H1 (cell line): ENCODE data around the gene EPHA5. TPM values are rescaled to one million over a fixed set of nuclear protein-coding genes. Genes with fewer than 3 reads are reported as not detected.

Source experiments
- CTCF ChIA-PET: fragments of 300-600 bp; sonication (Branson Sonifier 250); formaldehyde crosslinking; loops from one replicate; lab custom pipeline; 2021; ENCODE audit not compliant: partially characterized antibody; lab: Charles Lee
- POLR2A ChIA-PET: fragments of 300-600 bp; sonication (Branson Sonifier 250); formaldehyde crosslinking; loops from one replicate; lab custom pipeline; 2021; ENCODE audit warnings: inconsistent platforms; ENCODE audit not compliant: partially characterized antibody; lab: Charles Lee
- DNase-seq, 2 experiments: peaks; one replicate each; pipeline versions ENCODE4 v3.0.0 to v3.0.0-alpha.2; 2010 to 2022; ENCODE audit warnings: low spot score in 2 of 2, low read depth in 1 of 2, mixed read lengths in 1 of 2
- FAIRE-seq: peaks from 2 replicates; lab custom pipeline; 2011; peaks lifted over from hg19 to GRCh38; lab: Jason Lieb, UNC
- H2AFZ ChIP-seq: 2 replicates; pipeline ENCODE4 v1.8.1; 2012; ENCODE audit warnings: low read length, inconsistent platforms
- H2AK5ac ChIP-seq: 2 replicates; pipeline ENCODE4 v1.6.1; 2013; ENCODE audit warnings: low read depth, low read length
- H2BK120ac ChIP-seq: replicated peaks from 2 replicates; pipeline ENCODE3; 2013; ENCODE audit warnings: low read depth, low read length, inconsistent platforms
- H2BK12ac ChIP-seq: 2 replicates; pipeline ENCODE4 v1.6.1; 2013; ENCODE audit warnings: low read depth, low read length
- H2BK15ac ChIP-seq: 2 replicates; pipeline ENCODE4 v1.6.1; 2013; ENCODE audit warnings: low read length
- H2BK20ac ChIP-seq: 2 replicates; pipeline ENCODE4 v1.6.1; 2013; ENCODE audit warnings: low read length
- H2BK5ac ChIP-seq: 2 replicates; pipeline ENCODE4 v1.6.1; 2013; ENCODE audit warnings: low read depth, low read length
- H3K14ac ChIP-seq: 2 replicates; pipeline ENCODE4 v1.6.1; 2013; ENCODE audit warnings: inconsistent platforms; ENCODE audit not compliant: insufficient read length
- H3K18ac ChIP-seq: 2 replicates; pipeline ENCODE4 v1.6.1; 2013; ENCODE audit warnings: low read length; ENCODE audit errors: extremely low read depth
- H3K23ac ChIP-seq: 2 replicates; pipeline ENCODE4 v1.6.1; 2013; ENCODE audit warnings: inconsistent platforms; ENCODE audit not compliant: insufficient read length
- H3K23me2 ChIP-seq: 2 replicates; pipeline ENCODE4 v1.6.1; 2013; ENCODE audit warnings: low read depth, low read length
- H3K27ac ChIP-seq: 2 replicates; pipeline ENCODE4 v1.6.1; 2011; ENCODE audit warnings: low read depth, low read length, inconsistent platforms
- H3K27me3 ChIP-seq, 4 experiments: replicated peaks in 1 of 4; 1 replicate in 1 of 4; 2 replicates in 3 of 4; pipeline versions ENCODE4 v1.6.1 to v1.8.1; 2011 to 2013; ENCODE audit warnings: low read length in 3 of 4, mild to moderate bottlenecking in 3 of 4, inconsistent platforms in 2 of 4, mixed read lengths in 2 of 4, moderate library complexity in 1 of 4; ENCODE audit not compliant: control insufficient read depth in 3 of 4, insufficient read depth in 3 of 4; ENCODE audit errors: extremely low read depth in 1 of 4
- H3K36me3 ChIP-seq, 4 experiments: 2 replicates each; pipeline versions ENCODE4 v1.6.1 to v1.8.1; 2011 to 2013; ENCODE audit warnings: mild to moderate bottlenecking in 4 of 4, low read length in 3 of 4, moderate library complexity in 2 of 4, control low read depth in 1 of 4, inconsistent platforms in 1 of 4; ENCODE audit not compliant: insufficient read depth in 4 of 4, control insufficient read depth in 2 of 4
- H3K4ac ChIP-seq: replicated peaks from 2 replicates; pipeline ENCODE3; 2013; ENCODE audit warnings: low read length, low read depth, mixed read lengths, inconsistent platforms; ENCODE audit not compliant: insufficient read length
- H3K4me1 ChIP-seq, 4 experiments: replicated peaks in 1 of 4; 1 replicate in 1 of 4; 2 replicates in 3 of 4; pipeline versions ENCODE4 v1.6.1 to v1.8.1; 2011 to 2013; ENCODE audit warnings: low read length in 3 of 4, inconsistent platforms in 2 of 4, mixed read lengths in 1 of 4; ENCODE audit not compliant: insufficient read depth in 4 of 4, control insufficient read depth in 3 of 4
- H3K4me2 ChIP-seq, 2 experiments: 2 replicates each; pipeline versions ENCODE4 v1.6.1 to v1.8.1; 2011 to 2013; ENCODE audit warnings: low read depth in 2 of 2, low read length in 2 of 2, control low read depth in 1 of 2, inconsistent platforms in 1 of 2, mild to moderate bottlenecking in 1 of 2; ENCODE audit not compliant: insufficient read depth in 1 of 2
- H3K4me3 ChIP-seq, 4 experiments: fragments of 200-600, 300-600 bp in 1 of 4; sonication (generic), shearing (Covaris generic), sonication (Bioruptor Twin) in 1 of 4; 2 replicates each; pipeline versions ENCODE4 v1.5.1 to v1.8.1; 2011 to 2016; ENCODE audit warnings: low read length in 4 of 4, low read depth in 3 of 4, control low read depth in 2 of 4, inconsistent platforms in 2 of 4, mild to moderate bottlenecking in 2 of 4, mixed read lengths in 1 of 4, moderate library complexity in 1 of 4; ENCODE audit not compliant: insufficient read depth in 2 of 4; ENCODE audit errors: extremely low read depth in 1 of 4
- H3K56ac ChIP-seq: replicated peaks from 2 replicates; pipeline ENCODE3; 2013; ENCODE audit warnings: low read depth, mild to moderate bottlenecking, mixed read lengths, low read length, inconsistent platforms; ENCODE audit not compliant: insufficient read length
- H3K79me1 ChIP-seq: 2 replicates; pipeline ENCODE4 v1.6.1; 2013; ENCODE audit warnings: low read depth, low read length, control low read depth
- H3K79me2 ChIP-seq, 2 experiments: 2 replicates each; pipeline versions ENCODE4 v1.6.1 to v1.8.1; 2012 to 2013; ENCODE audit warnings: low read length in 2 of 2, mild to moderate bottlenecking in 2 of 2, inconsistent platforms in 1 of 2; ENCODE audit not compliant: insufficient read depth in 2 of 2, control insufficient read depth in 1 of 2
- H3K9ac ChIP-seq, 4 experiments: replicated peaks in 1 of 4; 1 replicate in 1 of 4; 2 replicates in 3 of 4; pipeline versions ENCODE4 v1.6.1 to v1.8.1; 2011 to 2013; ENCODE audit warnings: low read depth in 3 of 4, low read length in 3 of 4, control low read depth in 2 of 4, mild to moderate bottlenecking in 2 of 4, moderate library complexity in 2 of 4, inconsistent platforms in 1 of 4; ENCODE audit errors: extremely low read depth in 1 of 4
- H3K9me3 ChIP-seq, 2 experiments: 2 replicates each; pipeline versions ENCODE4 v1.6.1 to v1.8.1; 2012 to 2013; ENCODE audit warnings: mild to moderate bottlenecking in 2 of 2, moderate library complexity in 2 of 2, control low read depth in 1 of 2, inconsistent platforms in 1 of 2, low read depth in 1 of 2, low read length in 1 of 2, mixed read lengths in 1 of 2; ENCODE audit not compliant: insufficient read depth in 2 of 2
- H4K20me1 ChIP-seq, 2 experiments: replicated peaks in 1 of 2; 2 replicates each; pipeline versions ENCODE3 to v1.8.1; 2011 to 2013; ENCODE audit warnings: inconsistent platforms in 2 of 2, low read length in 2 of 2, mild to moderate bottlenecking in 1 of 2; ENCODE audit not compliant: insufficient read depth in 2 of 2, control insufficient read depth in 1 of 2
- H4K5ac ChIP-seq: 2 replicates; pipeline ENCODE4 v1.6.1; 2013; ENCODE audit warnings: low read length, low read depth, mixed read lengths, inconsistent platforms; ENCODE audit not compliant: insufficient read length
- H4K8ac ChIP-seq: 2 replicates; pipeline ENCODE4 v1.8.0; 2013; ENCODE audit warnings: mild to moderate bottlenecking, moderate library complexity, low read length, inconsistent platforms; ENCODE audit not compliant: insufficient read depth; ENCODE audit errors: extremely low read depth
- H4K91ac ChIP-seq: replicated peaks from 2 replicates; pipeline ENCODE3; 2013; ENCODE audit warnings: low read length, mixed read lengths, inconsistent platforms; ENCODE audit not compliant: insufficient read length
- BCL11A ChIP-seq, 2 experiments: IDR thresholded peaks; one replicate each; pipeline ENCODE4 v1.6.1; 2011; ENCODE audit warnings: low read depth in 2 of 2, low read length in 2 of 2, mild to moderate bottlenecking in 2 of 2
- CREB1 ChIP-seq: IDR thresholded peaks from 2 replicates; pipeline ENCODE4 v1.6.1; 2012; ENCODE audit warnings: inconsistent platforms
- CTBP2 ChIP-seq: IDR thresholded peaks from 2 replicates; pipeline ENCODE4 v1.7.0; 2011; ENCODE audit warnings: borderline replicate concordance, mild to moderate bottlenecking, moderate library complexity, mixed read lengths, low read length; ENCODE audit not compliant: insufficient read depth, insufficient read length
- E2F6 ChIP-seq: IDR thresholded peaks from 2 replicates; pipeline ENCODE4 v1.6.1; 2012; ENCODE audit warnings: inconsistent platforms
- EP300 ChIP-seq, 2 experiments: IDR thresholded peaks; 1 replicate in 1 of 2; 2 replicates in 1 of 2; pipeline ENCODE4 v1.6.1; 2011 to 2012; ENCODE audit warnings: low read depth in 2 of 2, low read length in 2 of 2, mild to moderate bottlenecking in 2 of 2, borderline replicate concordance in 1 of 2, inconsistent platforms in 1 of 2, moderate library complexity in 1 of 2
- EZH2 ChIP-seq: fragments of 200-600 bp; sonication (generic); IDR thresholded peaks from 2 replicates; pipeline ENCODE4 v1.7.1; 2012; ENCODE audit warnings: low read depth, mild to moderate bottlenecking, moderate library complexity, low read length, inconsistent platforms; ENCODE audit not compliant: severe bottlenecking
- GABPA ChIP-seq: IDR thresholded peaks from 2 replicates; pipeline ENCODE4 v1.6.1; 2011; ENCODE audit warnings: mild to moderate bottlenecking, low read length, moderate library complexity, borderline replicate concordance; ENCODE audit not compliant: insufficient read depth
- HDAC6 ChIP-seq: IDR thresholded peaks from one replicate; pipeline ENCODE4 v1.7.1; 2012; ENCODE audit warnings: low read depth, mild to moderate bottlenecking, inconsistent platforms, low read length, moderate library complexity
- RBBP5 ChIP-seq: IDR thresholded peaks from 2 replicates; pipeline ENCODE4 v1.7.1; 2012; ENCODE audit warnings: low read depth, mild to moderate bottlenecking, inconsistent platforms, low read length, moderate library complexity, borderline replicate concordance
- SIX5 ChIP-seq: IDR thresholded peaks from 2 replicates; pipeline ENCODE4 v1.6.1; 2011; ENCODE audit warnings: mild to moderate bottlenecking, low read depth, low read length
- TAF7 ChIP-seq: optimal IDR thresholded peaks from 2 replicates; pipeline ENCODE3; 2011; ENCODE audit warnings: low read depth, mild to moderate bottlenecking, inconsistent platforms, low read length, moderate library complexity, borderline replicate concordance
- YY1 ChIP-seq: IDR thresholded peaks from 2 replicates; pipeline ENCODE4 v1.6.1; 2011; ENCODE audit warnings: low read depth, mild to moderate bottlenecking, low read length
- WGBS, 2 experiments: shearing (Covaris generic) in 1 of 2; methylation state at CpG; one replicate each; pipeline versions ENCODE4 v1.1.6 to v1.1.7; 2013 to 2015; ENCODE audit warnings: low lambda C conversion rate in 2 of 2, mixed read lengths in 2 of 2, inconsistent platforms in 1 of 2, low coverage in 1 of 2, missing lambda C conversion rate in 1 of 2; ENCODE audit not compliant: insufficient replicate concordance in 2 of 2, insufficient coverage in 1 of 2, insufficient read length in 1 of 2; ENCODE audit errors: extremely low coverage in 1 of 2, missing lambda C conversion rate in 1 of 2; 5-methylcytosine and 5-hydroxymethylcytosine counted together
- polyA plus RNA-seq, 7 experiments: library from polyadenylated mRNA; depleted of rRNA in 3 of 7; stranded (reverse) in 5 of 7; unstranded in 2 of 7; fragments of >200 nt in 5 of 7; fragments of 200-250 nt in 2 of 7; gene quantifications; 1 replicate in 5 of 7; 2 replicates in 1 of 7; 4 replicates in 1 of 7; pipeline versions ENCODE4 v1.2.1 to v1.2.3, GENCODE V29; 2011 to 2013; ENCODE audit warnings: missing spikeins in 2 of 7, mixed read lengths in 2 of 7
- total RNA-seq: library from RNA; stranded (reverse); fragmentation: NEBNext Ultra II Directional; extraction: Animal tissue kit (Norgen Biotek cat#: 25700); gene quantifications from 2 replicates; pipeline ENCODE4 v1.2.1, GENCODE V29; 2021

Gene EPHA5
- total and polyA plus RNA-seq, 2 of the 8 experiments (the other 6 are each of a cell fraction or from before 2014, with no cell fraction given): 0.03 to 0.11 TPM

- peak overlapping the region; percentile 77 to 99 for H3K4me2 ChIP-seq
- no peak for TF ChIP-seq EP300 (IDR thresholded peaks at IDR 0.05; ENCODE audit: borderline replicate concordance in 1 of 2, low read depth in 2 of 2, low read length in 2 of 2)
- no peak for TF ChIP-seq E2F6
- no peak for TF ChIP-seq CREB1
- TF ChIP-seq EZH2: no peak
- no peak for TF ChIP-seq YY1
- TF ChIP-seq RBBP5: no peak
- no peak for TF ChIP-seq HDAC6
- TF ChIP-seq GABPA: no peak
- no peak for TF ChIP-seq SIX5
- TF ChIP-seq CTBP2: no peak
- no peak for TF ChIP-seq TAF7
- TF ChIP-seq BCL11A (IDR thresholded peaks at IDR 0.05; ENCODE audit: low read depth in 2 of 2, low read length in 2 of 2): no peak
Observed at GRCh38 chr4:65667506-65668041, 2.7 kb downstream of the EPHA5 start.

More at GRCh38 chr4:65667506-65668041, 2.7 kb downstream of the EPHA5 start:
- H2BK12ac ChIP-seq: no peak overlapping the region
- H4K91ac ChIP-seq: no peak overlapping the region
- H2BK120ac ChIP-seq: no peak overlapping the region
- no peaks in the 10 kb centered on the region for H3K9me3 ChIP-seq
- no peak overlapping the region for H2BK5ac ChIP-seq
- no peak overlapping the region for H4K8ac ChIP-seq
- H2AFZ ChIP-seq: no peak overlapping the region
- no peak overlapping the region for H4K5ac ChIP-seq
- H3K18ac ChIP-seq: no peak overlapping the region
- no peak for DNase-seq
- no peak for FAIRE-seq
- peak overlapping the region in 1 of 4 experiments; percentile 58; a peak in 2 of 8 replicates for H3K4me3 ChIP-seq
- no peaks in the 10 kb centered on the region for H3K79me2 ChIP-seq
- H3K4ac ChIP-seq: no peak overlapping the region
- H3K27ac ChIP-seq: no peak overlapping the region
- H3K23me2 ChIP-seq: peaks cover 27% of the 10 kb centered on the region
- peaks cover 25 to 60% (median 44%) of the 10 kb centered on the region in 4 experiments for H3K27me3 ChIP-seq
- H2BK15ac ChIP-seq: no peak overlapping the region
- no peak overlapping the region for H3K56ac ChIP-seq
- WGBS, 2 experiments: 15% methylated on average over 10 of the region's 10 CpGs; no CpG with 5 or more reads in 1 of the 2 experiments
- H2AK5ac ChIP-seq: no peak overlapping the region
- no peak overlapping the region for H3K9ac ChIP-seq
- POLR2A ChIA-PET: interaction anchor here (0.6 kb wide), 1 partner anchor 110 kb away, joined by 6 read pairs; no protein-coding TSS in a partner anchor
- peaks cover 5 to 18% (median 7%) of the 10 kb centered on the region in 4 experiments; a peak in 6 of 7 replicates for H3K4me1 ChIP-seq
- CTCF ChIA-PET: interaction anchor here (2.1 kb wide), 1 partner anchor 10 kb away, joined by 7 read pairs; no protein-coding TSS in a partner anchor
- H2BK20ac ChIP-seq: no peak overlapping the region
- no peak overlapping the region for H3K23ac ChIP-seq
- no peak overlapping the region for H3K14ac ChIP-seq
- H3K79me1 ChIP-seq: no peaks in the 10 kb centered on the region
- H3K36me3 ChIP-seq: no peaks in the 10 kb centered on the region
- H4K20me1 ChIP-seq: no peaks in the 10 kb centered on the region
